Tibial artery (tissue), 4 donors: ENCODE data around the gene SH3GL1.

Experiments used
- DNase-seq, 2 donors: peaks; one replicate each; pipeline ENCODE4 v3.0.0-alpha.2; 2019
- H3K27ac ChIP-seq, 2 donors: fragments of 200-600 bp; sonication (generic) in 1 of 2; 1 replicate in 1 of 2; 2 replicates in 1 of 2; pipeline ENCODE4 v1.5.1; 2018 to 2019; ENCODE audit warnings: mild to moderate bottlenecking in 1 of 2
- H3K27me3 ChIP-seq, 2 donors: fragments of 200-600 bp; sonication (generic) in 1 of 2; one replicate each; pipeline versions ENCODE4 v1.5.1 to v1.6.0; 2016 to 2019
- H3K36me3 ChIP-seq, 3 donors: fragments of 200-600 bp; sonication (generic) in 2 of 3; one replicate each; pipeline ENCODE4 v1.5.1; 2016 to 2019; ENCODE audit warnings: mild to moderate bottlenecking in 2 of 3
- H3K4me1 ChIP-seq, 4 donors: fragments of 200-600 bp; sonication (generic) in 2 of 4; 1 replicate in 3 of 4; 2 replicates in 1 of 4; pipeline ENCODE4 v1.5.1; 2016 to 2019
- H3K4me3 ChIP-seq, 2 donors: fragments of 200-600 bp; sonication (generic) in 1 of 2; 1 replicate in 1 of 2; 2 replicates in 1 of 2; pipeline ENCODE4 v1.5.1; 2018 to 2019; ENCODE audit warnings: mild to moderate bottlenecking in 2 of 2
- H3K9me3 ChIP-seq, 3 donors: fragments of 200-600 bp; sonication (generic) in 1 of 3; one replicate each; pipeline ENCODE4 v1.5.1; 2016 to 2019
- CTCF ChIP-seq, 2 experiments: fragments of 200-600 bp in 1 of 2; fragments of 450-650 bp in 1 of 2; IDR thresholded peaks; one replicate each; pipeline ENCODE4 v1.5.1; 2017 to 2019; ENCODE audit warnings: antibody characterized with exemption in 2 of 2, mild to moderate bottlenecking in 1 of 2, moderate library complexity in 1 of 2
- intact Hi-C: fragments of 100-400 bp; cut with DNase I; formaldehyde crosslinking; loops from one replicate; pipeline ENCODE4 v1.15.0; 2023; ENCODE audit warnings: low total_unique reads

Gene SH3GL1

GRCh38 chr19:4447327-4448146, 47.2 kb upstream of the SH3GL1 start:
- peaks cover 0 to 2% (median 0%) of the 10 kb centered on the region in 4 donors for H3K4me1 ChIP-seq
- DNase-seq, result no peak
- no peak for TF ChIP-seq CTCF (IDR thresholded peaks at IDR 0.05)
- no peaks in the 10 kb centered on the region for H3K9me3 ChIP-seq
- intact Hi-C loops, result no loop called here
- peaks cover 60 to 92% (median 77%) of the 10 kb centered on the region in 3 donors for H3K36me3 ChIP-seq
- H3K27me3 ChIP-seq, result no peaks in the 10 kb centered on the region
- no peak overlapping the region for H3K27ac ChIP-seq
- no peak overlapping the region for H3K4me3 ChIP-seq

GRCh38 chr19:4446704-4447200, 46.4 kb upstream of the SH3GL1 start:
- peaks cover 0 to 6% (median 0%) of the 10 kb centered on the region in 4 donors for H3K4me1 ChIP-seq
- intact Hi-C loops, result no loop called here

GRCh38 chr19:4445963-4446703, 45.8 kb upstream of the SH3GL1 start:
- DNase-seq, result no peak
- no peak for TF ChIP-seq CTCF (IDR thresholded peaks at IDR 0.05)
- Histone ChIP-seq H3K27me3 (no peaks in the 10 kb centered on the region), H3K4me1 (peaks cover 0 to 6% (median 0%) of the 10 kb centered on the region in 4 donors), H3K4me3 (no peak overlapping the region), H3K9me3 (no peaks in the 10 kb centered on the region), H3K36me3 (peaks cover 47 to 78% (median 63%) of the 10 kb centered on the region in 3 donors), H3K27ac (no peak overlapping the region)
- intact Hi-C loops, result no loop called here

More at GRCh38 chr19:4446704-4447200, 46.4 kb upstream of the SH3GL1 start:
- no peak for DNase-seq
- H3K4me3 ChIP-seq, result no peak overlapping the region
- TF ChIP-seq CTCF (IDR thresholded peaks at IDR 0.05), result no peak
- no peak overlapping the region for H3K27ac ChIP-seq
- no peaks in the 10 kb centered on the region for H3K9me3 ChIP-seq
- peaks cover 54 to 85% (median 69%) of the 10 kb centered on the region in 3 donors for H3K36me3 ChIP-seq
- no peaks in the 10 kb centered on the region for H3K27me3 ChIP-seq

- Histone ChIP-seq H3K27ac (no peak overlapping the region), H3K4me1 (peaks cover 0 to 6% (median 0%) of the 10 kb centered on the region in 4 donors), H3K36me3 (peaks cover 43 to 68% (median 59%) of the 10 kb centered on the region in 3 donors), H3K9me3 (no peaks in the 10 kb centered on the region), H3K27me3 (no peaks in the 10 kb centered on the region), H3K4me3 (no peak overlapping the region)
- intact Hi-C loops, result no loop called here
- DNase-seq, result no peak
- no peak for TF ChIP-seq CTCF (IDR thresholded peaks at IDR 0.05)
These were observed 44.7 kb upstream of the SH3GL1 start for GRCh38 chr19:4444765-4445741.
